ENCODE measurements around the gene ARL4C. TPM values are rescaled to one million over a fixed set of nuclear protein-coding genes. Genes with fewer than 3 reads are reported as not detected.
"Not testable (repeated sequence)": the region's sequence is repeated elsewhere in the genome, so short reads cannot be mapped to it uniquely, and the experiment has no call there.

Gene ARL4C
- total and polyA plus RNA-seq, 2 of the 8 experiments (the other 6 are each of a cell fraction or from before 2014, with no cell fraction given), result 7.0 to 16.9 TPM

GRCh38 chr2:234455246-234455645 is 41.6 kb downstream of the ARL4C start:
- H3K27ac ChIP-seq (ENCODE audit: low read depth, low read length); H3K4me1 ChIP-seq (replicated peaks in 1 of 4; ENCODE audit: control insufficient read depth in 3 of 4, insufficient read depth in 4 of 4, low read length in 3 of 4); H3K23ac ChIP-seq (ENCODE audit: insufficient read length); H3K27me3 ChIP-seq (replicated peaks in 1 of 4; ENCODE audit: control insufficient read depth in 3 of 4, extremely low read depth in 1 of 4, insufficient read depth in 3 of 4, low read length in 3 of 4); H2BK15ac ChIP-seq (ENCODE audit: low read length); H2BK5ac ChIP-seq (ENCODE audit: low read depth, low read length); H3K9me3 ChIP-seq (ENCODE audit: insufficient read depth in 2 of 2, low read depth in 1 of 2, low read length in 1 of 2); H3K79me2 ChIP-seq (ENCODE audit: control insufficient read depth in 1 of 2, insufficient read depth in 2 of 2, low read length in 2 of 2); H3K79me1 ChIP-seq (ENCODE audit: low read depth, low read length); H2AFZ ChIP-seq (ENCODE audit: low read length); H2BK20ac ChIP-seq (ENCODE audit: low read length); H4K5ac ChIP-seq (ENCODE audit: insufficient read length, low read depth, low read length); H4K8ac ChIP-seq (ENCODE audit: extremely low read depth, insufficient read depth, low read length); H3K4me2 ChIP-seq (ENCODE audit: insufficient read depth in 1 of 2, low read depth in 2 of 2, low read length in 2 of 2); FAIRE-seq; H3K4ac ChIP-seq (replicated peaks; ENCODE audit: insufficient read length, low read depth, low read length); H3K4me3 ChIP-seq (ENCODE audit: extremely low read depth in 1 of 4, insufficient read depth in 2 of 4, low read depth in 3 of 4, low read length in 4 of 4); H3K18ac ChIP-seq (ENCODE audit: extremely low read depth, low read length); H2AK5ac ChIP-seq (ENCODE audit: low read depth, low read length); H4K91ac ChIP-seq (replicated peaks; ENCODE audit: insufficient read length, low read length); H3K56ac ChIP-seq (replicated peaks; ENCODE audit: insufficient read length, low read depth, low read length); H3K14ac ChIP-seq (ENCODE audit: insufficient read length); H2BK12ac ChIP-seq (ENCODE audit: low read depth, low read length); H3K9ac ChIP-seq (replicated peaks in 1 of 4; ENCODE audit: extremely low read depth in 1 of 4, low read depth in 3 of 4, low read length in 3 of 4); H3K23me2 ChIP-seq (ENCODE audit: low read depth, low read length); DNase-seq (ENCODE audit: low read depth in 1 of 2, low spot score in 2 of 2); H3K36me3 ChIP-seq (ENCODE audit: control insufficient read depth in 2 of 4, insufficient read depth in 4 of 4, low read length in 3 of 4); H4K20me1 ChIP-seq (replicated peaks in 1 of 2; ENCODE audit: control insufficient read depth in 1 of 2, insufficient read depth in 2 of 2, low read length in 2 of 2); H2BK120ac ChIP-seq (replicated peaks; ENCODE audit: low read depth, low read length): not testable (repeated sequence)
- CTCF ChIA-PET (ENCODE audit: partially characterized antibody), result interaction anchor here (1.1 kb wide), 1 partner anchor 165 kb away, joined by 3 read pairs; no protein-coding TSS in a partner anchor
- POLR2A ChIA-PET (ENCODE audit: partially characterized antibody), result interaction anchor here (1.0 kb wide), 1 partner anchor 19 kb away, joined by 4 read pairs; no protein-coding TSS in a partner anchor
- 92% methylated on average over 7 of the region's 7 CpGs; no CpG with 5 or more reads in 1 of the 2 experiments for WGBS, 2 experiments (ENCODE audit: extremely low coverage in 1 of 2, insufficient coverage in 1 of 2, insufficient read length in 1 of 2, insufficient replicate concordance in 2 of 2, low coverage in 1 of 2, low lambda C conversion rate in 2 of 2, missing lambda C conversion rate in 1 of 2)
